Motor neuron (in vitro differentiated cells): Measurements from ENCODE around the gene THUMPD1. TPM values are rescaled to one million over a fixed set of nuclear protein-coding genes. Genes with fewer than 3 reads are reported as not detected.
A peak's percentile ranks its signal among the peaks of the same experiment; 100 is the strongest.
"Not testable (repeated sequence)": the region's sequence is repeated elsewhere in the genome, so short reads cannot be mapped to it uniquely, and the experiment has no call there.

Experiments
- ATAC-seq, 8 experiments: fragments of 200-7000 bp; cut with Tn5 transposase; replicated peaks in 6 of 8; 2 replicates each; pipeline ENCODE4 v1.8.0; 2021; ENCODE audit warnings: mild to moderate bottlenecking in 8 of 8, moderate library complexity in 8 of 8
- H3K27ac ChIP-seq, 2 donors: fragments of 250-450 bp; sonication (Bioruptor Pico); 2 replicates each; pipeline ENCODE4 v1.9.0; 2021; ENCODE audit warnings: antibody characterized with exemption in 2 of 2, mild to moderate bottlenecking in 2 of 2, moderate library complexity in 1 of 2
- H3K4me1 ChIP-seq, 2 donors: fragments of 250-450 bp; sonication (Bioruptor Pico); replicated peaks in 1 of 2; 2 replicates each; pipeline ENCODE4 v1.6.1; 2021; ENCODE audit warnings: antibody characterized with exemption in 2 of 2, mild to moderate bottlenecking in 2 of 2, moderate library complexity in 1 of 2
- H3K4me3 ChIP-seq, 5 donors: fragments of 250-450 bp; sonication (Bioruptor Pico); 2 replicates each; pipeline ENCODE4 v1.9.0; 2021; ENCODE audit warnings: antibody characterized with exemption in 5 of 5, mild to moderate bottlenecking in 5 of 5, moderate library complexity in 4 of 5
- WGBS, 10 experiments: fragments of 450-650 bp; shearing (Covaris generic); methylation state at CpG; one replicate each; pipeline ENCODE4 v1.0.0; 2022; 5-methylcytosine and 5-hydroxymethylcytosine counted together
- in situ Hi-C, 9 experiments: fragments of 400-800 bp; cut with MboI; loops; one replicate each; pipeline ENCODE4 v1.15.0; 2021; ENCODE audit warnings: low sequenced_read_pairs in 9 of 9, low pct_unique_long_range_greater_than_20kb in 2 of 9; ENCODE audit not compliant: unreplicated experiment in 9 of 9
- total RNA-seq, 8 experiments: library from RNA; unstranded; fragments of 300-600 nt; gene quantifications; 2 replicates each; pipeline versions ENCODE4 v1.2.3 to v1.2.4, GENCODE V29; 2022

THUMPD1 gene
- total RNA-seq, 8 experiments from 2014 or later = 24.1 to 53.5 (median 40.2) TPM

GRCh38 chr16:20763461-20764232 lies 22.0 kb upstream of the THUMPD1 start, which contains the start of gene ACSM3:
Gene ACSM3, plus strand, starts transcription at chr16:20764014. Its CDS starts 6,021 bp downstream, at chr16:20770035.
- Histone ChIP-seq H3K4me1 (no peaks in the 10 kb centered on the region), H3K4me3 (no peak within 1 kb of the TSS), H3K27ac (no peak within 1 kb of the TSS)
- 0 to 48% (median 17%) methylated on average over 2 to 10 of the region's 10 CpGs for WGBS, 10 experiments
- ATAC-seq = peak in 4 of 8 experiments; percentile 72 to 100 (median 99)
- in situ Hi-C loops = no loop called here

- no peak overlapping the region for H3K4me3 ChIP-seq
- no peaks in the 10 kb centered on the region for H3K4me1 ChIP-seq
- in situ Hi-C loops = no loop called here
- WGBS, 10 experiments = 57 to 97% (median 86%) methylated on average over 2 to 3 of the region's 3 CpGs; no CpG with 5 or more reads in 1 of the 10 experiments
- no peak overlapping the region for H3K27ac ChIP-seq
- ATAC-seq = no peak
Observed at GRCh38 chr16:20762404-20763123, 20.9 kb upstream of the THUMPD1 start.

- no peak for ATAC-seq
- H3K27ac ChIP-seq = no peak overlapping the region
- no peak overlapping the region for H3K4me3 ChIP-seq
- no peaks in the 10 kb centered on the region for H3K4me1 ChIP-seq
- WGBS, 10 experiments = 0 to 100% (median 50%) methylated on average over 1 of the region's 1 CpG; no CpG with 5 or more reads in 7 of the 10 experiments
- in situ Hi-C loops = no loop called here
Observed at GRCh38 chr16:20761175-20761574, 19.6 kb upstream of the THUMPD1 start.

GRCh38 chr16:20760346-20760745 lies 18.7 kb upstream of the THUMPD1 start:
- in situ Hi-C loops = no loop called here
- Histone ChIP-seq H3K4me3 (no peak overlapping the region), H3K27ac (no peak overlapping the region), H3K4me1 (no peaks in the 10 kb centered on the region)
- no peak for ATAC-seq
- WGBS, 10 experiments = 0 to 100% (median 70%) methylated on average over 1 to 2 of the region's 2 CpGs

GRCh38 chr16:20755799-20756198 lies 14.2 kb upstream of the THUMPD1 start:
- no CpG with 5 or more reads among the region's 5 CpGs for WGBS, 10 experiments
- in situ Hi-C loops, ATAC-seq, H3K27ac ChIP-seq, H3K4me1 ChIP-seq, H3K4me3 ChIP-seq: not testable (repeated sequence)

- in situ Hi-C loops = no loop called here
- 0 to 83% (median 23%) methylated on average over 1 of the region's 1 CpG; no CpG with 5 or more reads in 4 of the 10 experiments for WGBS, 10 experiments
- H3K4me1 ChIP-seq = no peaks in the 10 kb centered on the region
- no peak for ATAC-seq
- no peak overlapping the region for H3K4me3 ChIP-seq
- H3K27ac ChIP-seq = no peak overlapping the region
Observed at GRCh38 chr16:20755238-20755637, 13.6 kb upstream of the THUMPD1 start.

- ATAC-seq = no peak
- Histone ChIP-seq H3K4me1 (no peaks in the 10 kb centered on the region), H3K4me3 (no peak overlapping the region), H3K27ac (no peak overlapping the region)
- in situ Hi-C loops = no loop called here
- 26 to 100% (median 61%) methylated on average over 1 of the region's 1 CpG; no CpG with 5 or more reads in 1 of the 10 experiments for WGBS, 10 experiments
Observed at GRCh38 chr16:20753727-20754126, 12.1 kb upstream of the THUMPD1 start.

- 67% methylated on average over 1 of the region's 1 CpG; no CpG with 5 or more reads in 9 of the 10 experiments for WGBS, 10 experiments
Observed at GRCh38 chr16:20750558-20750957, 8.9 kb upstream of the THUMPD1 start.

GRCh38 chr16:20749474-20749873 lies 7.9 kb upstream of the THUMPD1 start:
- Histone ChIP-seq H3K4me3 (no peak overlapping the region), H3K4me1 (no peaks in the 10 kb centered on the region), H3K27ac (no peak overlapping the region)
- peak in 2 of 8 experiments; percentile 57 to 75 for ATAC-seq
- in situ Hi-C loops = no loop called here
- 42 to 80% (median 63%) methylated on average over 1 of the region's 1 CpG; no CpG with 5 or more reads in 5 of the 10 experiments for WGBS, 10 experiments

More at GRCh38 chr16:20750558-20750957, 8.9 kb upstream of the THUMPD1 start:
- no peak overlapping the region for H3K4me3 ChIP-seq
- in situ Hi-C loops = no loop called here
- no peak for ATAC-seq
- no peaks in the 10 kb centered on the region for H3K4me1 ChIP-seq
- H3K27ac ChIP-seq = no peak overlapping the region

GRCh38 chr16:20747030-20747816 lies 5.6 kb upstream of the THUMPD1 start:
- no peak for ATAC-seq
- 14 to 100% (median 67%) methylated on average over 1 to 4 of the region's 4 CpGs for WGBS, 10 experiments

GRCh38 chr16:20746461-20746860 lies 4.8 kb upstream of the THUMPD1 start:
- Histone ChIP-seq H3K27ac (no peak overlapping the region), H3K4me3 (no peak overlapping the region), H3K4me1 (no peaks in the 10 kb centered on the region)
- no peak for ATAC-seq
- in situ Hi-C loops = no loop called here
- 74 to 100% (median 88%) methylated on average over 1 to 3 of the region's 3 CpGs; no CpG with 5 or more reads in 1 of the 10 experiments for WGBS, 10 experiments

More at GRCh38 chr16:20747030-20747816, 5.6 kb upstream of the THUMPD1 start:
- Histone ChIP-seq H3K27ac (no peak overlapping the region), H3K4me3 (no peak overlapping the region), H3K4me1 (no peaks in the 10 kb centered on the region)
- in situ Hi-C loops = no loop called here

- 20 to 90% (median 65%) methylated on average over 1 to 6 of the region's 7 CpGs for WGBS, 10 experiments
- H3K4me1 ChIP-seq = peaks cover 4 to 6% of the 10 kb centered on the region in 2 donors
- in situ Hi-C loops = no loop called here
- no peak overlapping the region for H3K27ac ChIP-seq
- H3K4me3 ChIP-seq = no peak overlapping the region
- no peak for ATAC-seq
Observed at GRCh38 chr16:20744922-20745440, 3.4 kb upstream of the THUMPD1 start.

GRCh38 chr16:20743591-20743990 lies 2.0 kb upstream of the THUMPD1 start:
- ATAC-seq = no peak
- Histone ChIP-seq H3K27ac (no peak overlapping the region), H3K4me1 (peaks cover 7% of the 10 kb centered on the region in 2 donors), H3K4me3 (no peak overlapping the region)
- in situ Hi-C loops = no loop called here
